MM.1S (cell line): ENCODE data around the gene ADGRD1.

Experiments
- DNase-seq: peaks from one replicate; pipeline ENCODE4 v3.0.0-alpha.2; 2015
- H2AFZ ChIP-seq: fragments of 300-600 bp; sonication (generic); 2 replicates; pipeline ENCODE4 v1.6.0; 2016; ENCODE audit warnings: antibody characterized with exemption, low read length
- H3F3A ChIP-seq: fragments of 300-600 bp; sonication (generic); 2 replicates; pipeline ENCODE4 v1.6.1; 2016; ENCODE audit warnings: mild to moderate bottlenecking, antibody characterized with exemption, low read length, moderate library complexity, mixed read lengths; ENCODE audit not compliant: insufficient read depth
- H3K27ac ChIP-seq: fragments of 300-600 bp; sonication (generic); 2 replicates; pipeline ENCODE4 v1.5.1; 2016; ENCODE audit warnings: mild to moderate bottlenecking, low read length
- H3K27me3 ChIP-seq: fragments of 300-600 bp; sonication (generic); replicated peaks from 2 replicates; pipeline ENCODE4 v1.6.0; 2016; ENCODE audit warnings: low read length; ENCODE audit not compliant: insufficient read depth
- H3K36me3 ChIP-seq: fragments of 300-600 bp; sonication (generic); replicated peaks from 2 replicates; pipeline ENCODE4 v1.6.1; 2016; ENCODE audit warnings: mild to moderate bottlenecking, low read length, mixed read lengths; ENCODE audit not compliant: insufficient read depth
- H3K4me1 ChIP-seq: fragments of 300-600 bp; sonication (generic); 2 replicates; pipeline ENCODE4 v1.6.1; 2016; ENCODE audit warnings: low read length, mixed read lengths
- H3K4me2 ChIP-seq: fragments of 300-600 bp; sonication (generic); 2 replicates; pipeline ENCODE4 v1.6.0; 2016; ENCODE audit warnings: low read depth, low read length
- H3K4me3 ChIP-seq: fragments of 300-600 bp; sonication (generic); 2 replicates; pipeline ENCODE4 v1.5.1; 2016; ENCODE audit warnings: low read length, mixed read lengths
- H3K79me2 ChIP-seq: fragments of 300-600 bp; sonication (generic); 2 replicates; pipeline ENCODE4 v1.6.1; 2016; ENCODE audit warnings: mixed run types, low read length, mixed read lengths
- H3K9ac ChIP-seq: fragments of 300-600 bp; sonication (generic); 2 replicates; pipeline ENCODE4 v1.6.1; 2016; ENCODE audit warnings: low read length, mixed read lengths
- H3K9me2 ChIP-seq: fragments of 300-600 bp; sonication (generic); replicated peaks from 2 replicates; pipeline ENCODE4 v1.6.1; 2016; ENCODE audit warnings: mild to moderate bottlenecking, low read length, mixed read lengths; ENCODE audit not compliant: insufficient read depth
- H3K9me3 ChIP-seq: fragments of 300-600 bp; sonication (generic); replicated peaks from 2 replicates; pipeline ENCODE4 v1.6.1; 2016; ENCODE audit warnings: mild to moderate bottlenecking, low read length, mixed read lengths; ENCODE audit not compliant: insufficient read depth
- H4K20me1 ChIP-seq: fragments of 300-600 bp; sonication (generic); 2 replicates; pipeline ENCODE4 v1.6.1; 2016; ENCODE audit warnings: mild to moderate bottlenecking, low read length, moderate library complexity, mixed read lengths; ENCODE audit not compliant: insufficient read depth
- EZH2 ChIP-seq: fragments of 300-600 bp; sonication (generic); optimal IDR thresholded peaks from 2 replicates; pipeline ENCODE3; 2017; ENCODE audit warnings: low read depth, mild to moderate bottlenecking, antibody characterized with exemption, low read length, mixed read lengths
- EZH2phosphoT487 ChIP-seq: fragments of 300-600 bp; sonication (generic); IDR thresholded peaks from 2 replicates; pipeline ENCODE4 v1.6.1; 2018; ENCODE audit warnings: antibody characterized with exemption, low read length
- TF ChIP-seq, protein P1 (sequence below): fragments of 300-600 bp; sonication (generic); IDR thresholded peaks from 2 replicates; pipeline ENCODE4 v1.5.1; 2016; ENCODE audit warnings: antibody characterized with exemption, low read length, mixed read lengths

Gene ADGRD1

DNA sequence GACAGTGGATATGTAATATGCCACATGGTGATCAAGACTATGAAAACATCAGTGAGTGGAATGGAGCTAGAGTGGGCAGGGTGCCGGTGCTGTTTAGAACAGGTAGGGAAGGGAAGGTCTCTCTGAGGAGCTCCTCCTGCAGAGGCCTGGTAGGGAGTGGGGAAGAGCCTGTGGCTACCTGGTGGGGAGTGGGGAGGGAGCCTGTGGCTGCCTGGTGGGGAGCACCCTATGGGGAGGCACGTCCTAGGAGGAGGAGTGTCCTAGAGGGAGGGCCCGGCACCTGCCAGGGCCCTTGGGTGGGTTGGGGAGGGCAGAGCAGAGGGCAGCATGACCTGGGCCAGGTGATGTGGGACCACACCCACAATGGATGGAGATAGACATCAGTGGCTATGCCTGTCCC is 122.6 kb downstream of the ADGRD1 start:
- Histone ChIP-seq H3K27me3 (peaks cover 15% of the 10 kb centered on the region), H4K20me1 (no peaks in the 10 kb centered on the region), H3K36me3 (no peaks in the 10 kb centered on the region), H3K4me3 (no peak overlapping the region), H3K4me2 (no peak overlapping the region), H3K9me2 (no peaks in the 10 kb centered on the region), H3K9ac (no peak overlapping the region), H3F3A (no peaks in the 10 kb centered on the region), H3K9me3 (no peaks in the 10 kb centered on the region), H2AFZ (no peak overlapping the region), H3K4me1 (no peaks in the 10 kb centered on the region), H3K79me2 (no peaks in the 10 kb centered on the region), H3K27ac (no peak overlapping the region)
- TF ChIP-seq EZH2phosphoT487 (no peak), EZH2 (no peak)
- TF ChIP-seq, protein P1, sequence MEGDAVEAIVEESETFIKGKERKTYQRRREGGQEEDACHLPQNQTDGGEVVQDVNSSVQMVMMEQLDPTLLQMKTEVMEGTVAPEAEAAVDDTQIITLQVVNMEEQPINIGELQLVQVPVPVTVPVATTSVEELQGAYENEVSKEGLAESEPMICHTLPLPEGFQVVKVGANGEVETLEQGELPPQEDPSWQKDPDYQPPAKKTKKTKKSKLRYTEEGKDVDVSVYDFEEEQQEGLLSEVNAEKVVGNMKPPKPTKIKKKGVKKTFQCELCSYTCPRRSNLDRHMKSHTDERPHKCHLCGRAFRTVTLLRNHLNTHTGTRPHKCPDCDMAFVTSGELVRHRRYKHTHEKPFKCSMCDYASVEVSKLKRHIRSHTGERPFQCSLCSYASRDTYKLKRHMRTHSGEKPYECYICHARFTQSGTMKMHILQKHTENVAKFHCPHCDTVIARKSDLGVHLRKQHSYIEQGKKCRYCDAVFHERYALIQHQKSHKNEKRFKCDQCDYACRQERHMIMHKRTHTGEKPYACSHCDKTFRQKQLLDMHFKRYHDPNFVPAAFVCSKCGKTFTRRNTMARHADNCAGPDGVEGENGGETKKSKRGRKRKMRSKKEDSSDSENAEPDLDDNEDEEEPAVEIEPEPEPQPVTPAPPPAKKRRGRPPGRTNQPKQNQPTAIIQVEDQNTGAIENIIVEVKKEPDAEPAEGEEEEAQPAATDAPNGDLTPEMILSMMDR, result no peak
- DNase-seq, result no peak

DNA sequence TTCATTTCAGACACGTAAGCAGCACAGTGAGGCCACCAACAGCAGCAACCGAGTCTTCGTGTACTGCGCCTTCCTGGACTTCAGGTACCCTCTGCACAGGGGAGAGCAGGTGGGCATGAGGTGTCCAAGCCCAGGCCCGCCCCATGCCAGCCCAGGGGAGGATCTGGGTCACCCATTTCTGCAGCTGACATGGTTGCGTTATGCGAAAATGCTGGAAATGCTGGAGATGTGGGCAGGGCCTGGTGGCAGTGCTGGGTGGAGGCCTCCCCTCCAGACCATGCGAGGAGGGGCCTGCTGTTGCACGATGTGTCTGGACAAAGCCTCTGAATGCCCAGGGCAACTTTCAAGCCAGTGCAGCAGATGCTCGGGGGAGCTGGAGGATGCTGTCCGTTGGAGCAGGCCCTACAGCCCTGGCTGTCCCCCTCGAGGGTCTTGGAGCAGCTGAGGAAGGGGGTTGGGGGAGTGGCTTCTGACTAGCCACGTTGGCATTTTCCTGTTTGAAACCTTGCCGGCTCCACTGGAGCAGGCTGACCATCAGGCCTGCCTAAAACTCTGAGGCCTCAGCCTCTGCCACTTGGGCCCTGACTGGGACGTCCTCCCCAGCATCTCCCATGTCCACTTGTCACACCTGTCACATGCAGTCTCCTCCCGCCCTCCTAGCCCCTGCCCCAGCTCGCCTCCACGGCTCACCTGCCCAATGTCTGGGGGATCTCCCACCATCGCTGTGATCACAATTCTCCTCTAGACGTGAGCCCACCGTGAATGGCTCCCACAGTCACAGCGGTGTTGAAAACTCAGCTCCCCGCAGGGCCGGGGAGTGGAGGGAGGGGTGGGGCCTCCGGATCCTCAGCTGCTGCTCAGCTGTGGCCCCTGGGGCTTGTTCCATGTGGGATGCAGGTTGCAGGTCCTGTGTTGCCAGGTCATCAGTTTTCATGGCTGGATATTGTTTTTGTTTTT is 123.4 kb downstream of the ADGRD1 start:
- H3K4me1 ChIP-seq, result no peaks in the 10 kb centered on the region
- no peak for DNase-seq
- TF ChIP-seq EZH2phosphoT487 (no peak), EZH2 (no peak)
- no peak overlapping the region for H2AFZ ChIP-seq
- no peak overlapping the region for H3K4me3 ChIP-seq
- no peak overlapping the region for H3K4me2 ChIP-seq
- no peaks in the 10 kb centered on the region for H4K20me1 ChIP-seq
- H3K79me2 ChIP-seq, result no peaks in the 10 kb centered on the region
- no peaks in the 10 kb centered on the region for H3K36me3 ChIP-seq
- no peak overlapping the region for H3K9ac ChIP-seq
- H3K9me3 ChIP-seq, result no peaks in the 10 kb centered on the region
- H3K27ac ChIP-seq, result no peak overlapping the region
- no peaks in the 10 kb centered on the region for H3K9me2 ChIP-seq
- H3K27me3 ChIP-seq, result peaks cover 15% of the 10 kb centered on the region
- no peaks in the 10 kb centered on the region for H3F3A ChIP-seq

DNA sequence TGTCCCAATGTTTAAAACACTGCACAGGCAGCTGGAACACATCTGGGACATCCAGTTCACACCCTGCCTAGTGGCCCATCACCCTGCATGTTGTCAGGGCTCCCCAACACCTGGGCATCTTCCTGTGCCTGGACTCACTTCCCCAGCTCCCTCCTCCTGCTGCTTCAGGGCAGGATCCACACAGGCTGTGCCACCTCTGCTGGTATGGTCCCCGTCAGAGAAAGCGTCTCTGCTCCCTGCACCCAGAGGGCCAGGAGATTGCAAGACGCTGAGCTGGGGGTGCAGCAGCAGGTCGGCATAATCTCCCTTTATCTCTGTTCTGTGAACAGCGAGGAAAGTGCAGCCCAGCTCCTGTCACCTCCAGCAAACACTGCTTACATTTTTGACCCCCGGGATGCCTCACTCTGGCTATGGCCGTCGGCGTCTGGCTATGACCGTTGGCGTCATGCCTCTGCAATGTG is 124.3 kb downstream of the ADGRD1 start:
- Histone ChIP-seq H3F3A (no peaks in the 10 kb centered on the region), H2AFZ (no peak overlapping the region), H4K20me1 (no peaks in the 10 kb centered on the region), H3K4me1 (no peaks in the 10 kb centered on the region), H3K79me2 (no peaks in the 10 kb centered on the region), H3K9me2 (no peaks in the 10 kb centered on the region), H3K4me2 (no peak overlapping the region), H3K9ac (no peak overlapping the region), H3K4me3 (no peak overlapping the region), H3K27ac (no peak overlapping the region), H3K27me3 (peaks cover 15% of the 10 kb centered on the region), H3K36me3 (no peaks in the 10 kb centered on the region), H3K9me3 (no peaks in the 10 kb centered on the region)
- DNase-seq, result no peak
- TF ChIP-seq EZH2phosphoT487 (no peak), EZH2 (no peak)
- TF ChIP-seq, protein P1, result no peak
